NCI-H2081 (cell line): ENCODE measurements around the gene OAF.
"Not testable (repeated sequence)": the region's sequence is repeated elsewhere in the genome, so short reads cannot be mapped to it uniquely, and the experiment has no call there.

Source experiments
- DNase-seq, 2 experiments: peaks; one replicate each; lab custom pipeline; 2025; lab: John Stamatoyannopoulos, UW

OAF gene

DNA sequence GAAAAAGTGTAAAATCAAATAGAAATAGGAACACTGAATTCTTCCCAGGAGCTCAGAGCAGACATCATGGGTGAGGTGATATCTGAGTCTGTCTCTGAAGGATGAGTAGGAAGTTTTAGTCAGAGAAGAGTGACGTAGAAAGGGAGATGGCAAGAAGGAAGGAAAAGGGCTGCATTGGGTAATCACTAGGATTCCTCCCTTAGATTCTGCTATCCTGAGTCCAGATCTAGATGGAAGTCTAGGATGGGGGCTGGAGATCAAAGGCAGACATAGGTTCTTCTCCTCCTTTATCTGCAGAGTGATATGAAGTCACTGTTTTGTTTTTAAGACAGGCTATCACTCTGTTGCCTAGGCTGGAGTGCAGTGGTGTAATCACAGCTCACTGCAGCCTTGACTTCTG, 59.6 kb downstream of the OAF start:
- no peak for DNase-seq

DNA sequence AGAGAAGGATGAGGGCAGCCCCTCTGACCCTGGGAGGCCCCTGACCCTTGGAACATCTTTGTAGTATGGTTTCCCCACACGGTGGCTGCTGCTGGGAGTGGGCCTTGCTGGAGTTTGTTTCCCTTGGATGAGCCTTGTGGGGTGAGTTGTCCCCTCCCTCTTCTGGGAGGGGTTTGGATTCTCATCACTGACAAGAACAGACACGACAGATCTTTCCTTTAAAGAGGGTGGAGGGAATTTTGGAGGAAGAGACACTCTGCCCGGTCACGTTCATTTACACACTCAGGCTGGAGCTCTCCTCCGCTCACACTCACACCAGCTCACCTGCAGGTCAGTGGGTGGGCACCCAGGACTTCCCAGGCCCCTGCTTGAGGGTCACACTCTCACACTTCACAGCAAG, 60.8 kb downstream of the OAF start:
- DNase-seq = no peak

DNA sequence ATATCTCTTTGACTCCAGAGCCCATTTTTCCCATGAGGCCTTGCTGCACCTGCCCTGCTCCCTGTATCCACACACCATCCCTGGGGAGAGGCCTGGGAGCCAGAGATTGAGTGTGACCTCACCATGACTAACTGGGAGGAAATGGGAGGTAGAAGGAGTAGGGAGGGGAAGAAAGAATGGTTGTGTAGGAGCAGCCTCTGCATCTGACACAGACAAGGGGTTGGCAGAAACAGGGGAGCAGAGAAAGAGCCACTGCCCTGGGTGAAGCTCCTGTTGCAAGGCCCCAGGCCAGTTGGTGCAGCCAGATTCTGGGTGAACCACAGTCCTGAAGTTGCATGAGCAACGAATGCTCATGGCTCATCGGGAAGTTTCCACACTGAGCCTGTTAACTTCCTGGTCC, 61.5 kb downstream of the OAF start:
- DNase-seq = no peak

DNA sequence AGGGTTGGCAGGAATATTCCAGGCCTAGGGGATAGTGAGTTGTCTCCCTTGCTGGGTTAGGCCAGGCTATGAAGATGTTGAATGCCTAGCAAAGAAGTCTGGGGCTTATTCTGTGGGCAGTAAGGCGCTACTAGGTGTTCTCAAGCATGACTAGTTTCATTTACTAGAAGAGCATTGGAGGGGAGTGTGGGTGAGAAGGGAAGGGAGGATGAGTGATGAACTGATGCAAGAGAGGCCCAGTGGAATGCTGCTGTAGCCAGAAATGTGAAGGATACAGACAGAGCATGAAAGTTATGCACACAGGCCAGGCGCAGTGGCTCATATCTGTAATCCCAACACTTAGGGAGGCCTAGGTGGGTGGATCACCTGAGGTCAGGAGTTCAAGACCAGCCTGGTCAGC, 62.6 kb downstream of the OAF start:
- no peak for DNase-seq

DNA sequence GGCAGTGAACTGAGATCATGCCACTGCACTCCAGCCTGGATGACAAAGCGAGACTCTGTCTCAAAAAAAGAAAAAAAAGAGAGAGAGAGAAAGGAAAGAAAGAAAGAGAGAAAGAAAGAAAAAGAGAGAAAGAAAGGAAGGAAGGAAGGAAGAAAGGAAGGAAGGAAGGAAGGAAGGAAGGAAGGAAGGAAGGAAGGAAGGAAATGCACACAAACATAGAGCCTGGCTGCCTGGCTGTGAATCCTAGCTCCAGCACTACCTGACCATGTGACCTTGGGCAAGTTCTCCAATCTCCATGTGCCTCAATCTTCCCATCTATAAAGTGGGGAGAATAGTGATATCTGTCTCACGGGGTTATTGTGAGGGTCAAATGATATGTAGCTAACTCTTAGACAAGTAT, 63.1 kb downstream of the OAF start:
- not testable (repeated sequence) for DNase-seq

DNA sequence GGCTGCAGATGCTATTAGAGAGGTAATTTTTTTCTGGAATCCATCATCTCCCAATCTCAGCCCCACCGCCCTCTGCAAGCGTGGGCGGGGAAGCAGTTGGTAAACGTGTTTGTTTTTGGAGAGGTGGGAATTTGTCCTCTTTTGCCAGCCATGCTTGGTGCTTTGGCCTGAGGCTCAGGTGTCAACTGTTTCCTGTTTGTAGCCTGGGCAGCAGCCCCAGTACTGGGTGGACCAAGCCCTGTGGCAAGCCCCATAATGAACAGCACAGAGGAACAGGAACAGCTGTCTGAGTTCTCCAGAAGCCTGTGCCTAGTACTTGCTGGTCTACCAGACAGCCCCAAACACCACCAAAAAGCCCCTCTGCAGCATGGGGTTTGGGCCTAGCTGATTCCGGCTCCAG, 68.7 kb downstream of the OAF start:
- DNase-seq = no peak
